Naive B cell (primary cell): ENCODE results near the gene ANKRD34C. TPM values are rescaled to one million over a fixed set of nuclear protein-coding genes. Genes with fewer than 3 reads are reported as not detected.
A peak's percentile ranks its signal among the peaks of the same experiment; 100 is the strongest.
"Not testable (repeated sequence)": the region's sequence is repeated elsewhere in the genome, so short reads cannot be mapped to it uniquely, and the experiment has no call there.

Source experiments
- ATAC-seq, 2 donors: fragments of 150-1000 bp; cut with Tn5 transposase; 2 replicates each; pipeline ENCODE4 v1.10.0; 2021; ENCODE audit warnings: low read depth in 2 of 2, mild to moderate bottlenecking in 2 of 2, moderate library complexity in 2 of 2
- DNase-seq: peaks from one replicate; pipeline ENCODE4 v3.0.0; 2022
- H3K27ac Mint-ChIP-seq, 6 donors: one replicate each; pipeline ENCODE4 v1.8.0; 2020 to 2022; ENCODE audit warnings: mild to moderate bottlenecking in 6 of 6, mixed read lengths in 6 of 6, moderate library complexity in 5 of 6, inconsistent platforms in 2 of 6
- H3K27me3 Mint-ChIP-seq, 3 donors: one replicate each; pipeline ENCODE4 v1.8.0; 2021 to 2022; ENCODE audit warnings: mixed read lengths in 3 of 3, mild to moderate bottlenecking in 1 of 3
- H3K36me3 Mint-ChIP-seq, 2 donors: one replicate each; pipeline ENCODE4 v1.8.0; 2020 to 2022; ENCODE audit warnings: mixed read lengths in 2 of 2, inconsistent platforms in 1 of 2, mild to moderate bottlenecking in 1 of 2
- H3K4me1 Mint-ChIP-seq, 3 donors: one replicate each; pipeline ENCODE4 v1.8.0; 2020 to 2022; ENCODE audit warnings: mixed read lengths in 3 of 3, inconsistent platforms in 1 of 3, mild to moderate bottlenecking in 1 of 3, moderate library complexity in 1 of 3
- H3K4me3 Mint-ChIP-seq, 8 donors: one replicate each; pipeline ENCODE4 v1.8.0; 2020 to 2022; ENCODE audit warnings: mild to moderate bottlenecking in 8 of 8, mixed read lengths in 8 of 8, moderate library complexity in 8 of 8, inconsistent platforms in 2 of 8
- H3K9me3 Mint-ChIP-seq, 7 donors: one replicate each; pipeline ENCODE4 v1.8.0; 2020 to 2022; ENCODE audit warnings: mixed read lengths in 7 of 7, mild to moderate bottlenecking in 5 of 7, inconsistent platforms in 2 of 7, moderate library complexity in 1 of 7
- polyA plus RNA-seq, 6 donors: library from polyadenylated mRNA; unstranded; fragments of 300-500 nt; fragmentation: Illumina TruSeq; gene quantifications; one replicate each; pipeline ENCODE4 v1.2.3, GENCODE V29; 2021; ENCODE audit warnings: low read depth in 6 of 6

ANKRD34C gene
- polyA plus RNA-seq, 6 donors from 2014 or later = not detected

DNA sequence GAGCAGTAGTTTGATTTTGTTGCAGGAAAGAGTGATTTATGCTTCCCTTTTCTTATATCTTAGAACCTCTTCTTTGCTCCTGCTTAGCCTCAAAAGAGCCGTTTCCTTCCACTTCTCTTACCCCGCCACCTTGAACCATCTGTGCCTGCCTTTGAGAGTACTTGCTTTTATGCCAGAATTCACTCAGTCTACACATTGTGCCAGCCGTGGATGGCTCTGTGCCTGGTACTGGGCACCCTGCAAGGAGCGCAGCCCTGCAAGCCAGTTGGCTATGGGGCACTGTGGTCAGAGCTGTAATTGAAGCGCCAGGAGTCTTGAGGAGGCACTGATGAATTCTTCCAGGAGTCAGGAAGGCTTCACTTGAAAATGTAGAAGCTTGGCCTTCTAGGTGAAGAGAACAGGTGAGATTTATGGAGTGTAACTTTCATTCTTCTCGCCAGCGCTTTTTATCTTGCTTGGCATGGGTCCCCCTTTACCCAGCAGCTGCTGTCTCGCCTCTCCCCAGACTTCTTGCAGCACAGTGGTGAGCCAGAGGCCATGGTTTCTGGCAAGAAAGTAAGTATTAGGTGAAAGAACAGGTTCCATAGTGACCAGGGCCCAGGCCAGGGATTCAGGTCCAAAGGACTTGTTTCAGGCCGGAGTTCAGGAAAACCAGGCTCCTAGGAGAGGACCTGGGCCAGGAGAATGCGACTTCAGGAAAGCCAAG is 33.3 kb downstream of the ANKRD34C start:
- H3K36me3 Mint-ChIP-seq = peaks cover 52 to 68% of the 10 kb centered on the region in 2 donors

DNA sequence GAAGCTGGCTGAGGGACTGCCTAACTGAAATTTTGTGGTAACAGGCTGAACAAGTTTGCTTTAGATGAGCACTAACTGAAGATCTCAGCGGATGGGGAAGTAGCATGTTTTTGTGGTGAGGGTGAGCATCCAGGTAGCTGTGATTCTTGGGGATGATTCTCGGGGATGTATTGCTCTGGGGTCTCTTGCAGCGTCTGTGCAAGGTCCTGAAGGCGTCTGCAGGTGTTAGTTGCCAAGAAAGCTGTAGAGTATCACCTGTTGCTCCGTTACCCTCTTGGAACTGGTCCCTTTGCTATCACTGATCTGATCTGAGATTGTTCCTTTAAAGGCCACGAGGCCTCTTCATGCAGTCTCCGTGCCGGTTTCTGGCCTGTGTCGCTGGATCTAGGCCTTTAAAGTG is 34.3 kb downstream of the ANKRD34C start:
- H3K9me3 Mint-ChIP-seq = peaks cover 0 to 6% (median 2%) of the 10 kb centered on the region in 7 donors
- ATAC-seq = no peak
- H3K36me3 Mint-ChIP-seq = peaks cover 63 to 74% of the 10 kb centered on the region in 2 donors
- peaks cover 28 to 61% (median 37%) of the 10 kb centered on the region in 3 donors for H3K4me1 Mint-ChIP-seq
- H3K27ac Mint-ChIP-seq = no peak overlapping the region
- DNase-seq = no peak
- no peaks in the 10 kb centered on the region for H3K27me3 Mint-ChIP-seq
- peak overlapping the region in 1 of 8 donors; percentile 61 for H3K4me3 Mint-ChIP-seq

More for the DNA sequence above, 33.3 kb downstream of the ANKRD34C start:
- no peak overlapping the region for H3K27ac Mint-ChIP-seq
- H3K9me3 Mint-ChIP-seq = peaks cover 0 to 6% (median 2%) of the 10 kb centered on the region in 7 donors
- DNase-seq (no peak), ATAC-seq (no peak)
- H3K4me3 Mint-ChIP-seq = peak overlapping the region in 1 of 8 donors; percentile 18
- peaks cover 32 to 66% (median 40%) of the 10 kb centered on the region in 3 donors for H3K4me1 Mint-ChIP-seq
- H3K27me3 Mint-ChIP-seq = no peaks in the 10 kb centered on the region

DNA sequence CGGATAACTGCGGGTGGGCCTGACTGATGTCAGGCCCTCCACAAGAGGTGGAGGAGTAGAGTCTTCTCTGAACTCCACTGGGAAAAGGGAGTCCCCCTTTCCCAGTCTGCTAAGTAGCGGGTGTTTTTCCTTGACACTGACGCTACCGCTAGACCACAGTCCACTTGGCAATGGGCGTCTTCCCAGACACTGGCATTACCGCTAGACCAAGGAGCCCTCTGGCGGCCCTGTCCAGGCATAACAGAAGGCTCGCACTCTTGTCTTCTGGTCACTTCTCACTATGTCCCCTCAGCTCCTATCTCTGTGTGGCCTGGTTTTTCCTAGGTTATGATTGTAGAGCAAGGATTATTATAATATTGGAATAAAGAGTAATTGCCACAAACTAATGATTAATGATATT is 37.5 kb downstream of the ANKRD34C start:
- H3K4me1 Mint-ChIP-seq = peaks cover 15 to 37% (median 20%) of the 10 kb centered on the region in 3 donors
- not testable (repeated sequence) for H3K9me3 Mint-ChIP-seq

DNA sequence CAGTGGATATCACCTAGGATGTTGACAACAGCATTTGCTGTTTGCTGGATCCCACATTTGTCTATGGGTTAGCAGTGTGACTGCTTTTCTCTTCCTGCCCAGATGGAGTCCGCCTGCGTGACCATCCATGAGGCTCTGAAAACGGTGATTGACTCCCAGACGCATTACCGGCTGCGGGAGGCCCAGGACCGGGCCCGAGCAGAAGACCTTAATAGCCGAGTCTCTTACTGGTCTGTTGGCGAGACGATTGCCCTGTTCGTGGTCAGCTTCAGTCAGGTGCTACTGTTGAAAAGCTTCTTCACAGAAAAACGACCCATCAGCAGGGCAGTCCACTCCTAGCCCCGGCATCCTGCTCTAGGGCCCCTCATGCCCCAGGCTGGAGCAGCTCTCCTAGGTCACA is 39.4 kb downstream of the ANKRD34C start:
- H3K27me3 Mint-ChIP-seq = no peaks in the 10 kb centered on the region
- DNase-seq (no peak), ATAC-seq (no peak)
- peak overlapping the region in 1 of 6 donors; percentile 44 for H3K27ac Mint-ChIP-seq
- peaks cover 53 to 54% of the 10 kb centered on the region in 2 donors for H3K36me3 Mint-ChIP-seq
- no peak overlapping the region for H3K4me3 Mint-ChIP-seq
- H3K9me3 Mint-ChIP-seq = peaks cover 0 to 5% (median 2%) of the 10 kb centered on the region in 7 donors
- peaks cover 11 to 30% (median 14%) of the 10 kb centered on the region in 3 donors for H3K4me1 Mint-ChIP-seq

More for the DNA sequence above, 37.5 kb downstream of the ANKRD34C start:
- DNase-seq, H3K27me3 Mint-ChIP-seq, H3K4me3 Mint-ChIP-seq, ATAC-seq: not testable (repeated sequence)
- Mint-ChIP-seq H3K36me3 (peaks cover 61 to 71% of the 10 kb centered on the region in 2 donors), H3K27ac (peak overlapping the region in 1 of 6 donors; percentile 91)

DNA sequence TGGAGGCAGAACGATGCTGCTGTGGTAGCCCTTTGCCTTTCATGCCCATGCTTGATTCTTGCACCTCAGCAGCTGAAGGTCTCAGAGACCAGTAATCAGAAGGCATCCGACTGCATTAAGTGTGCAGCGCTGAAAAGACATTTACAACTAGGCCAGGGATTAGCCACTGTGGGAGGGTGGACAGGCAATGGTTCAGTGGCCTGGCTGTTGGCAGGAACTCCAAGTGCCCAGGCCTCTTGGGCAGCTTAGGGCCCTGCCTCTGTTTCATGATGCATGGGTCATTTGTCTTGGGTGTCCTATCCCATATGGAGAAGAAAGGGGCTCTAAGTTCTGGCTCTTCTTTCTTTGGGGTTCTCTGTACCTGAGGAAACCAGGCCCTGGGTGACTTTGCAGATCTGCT is 39.8 kb downstream of the ANKRD34C start:
- Mint-ChIP-seq H3K4me1 (peaks cover 8 to 26% (median 10%) of the 10 kb centered on the region in 3 donors), H3K36me3 (peaks cover 50 to 52% of the 10 kb centered on the region in 2 donors), H3K27ac (peak overlapping the region in 2 of 6 donors; percentile 44 to 80), H3K9me3 (peaks cover 0 to 5% (median 2%) of the 10 kb centered on the region in 7 donors), H3K27me3 (no peaks in the 10 kb centered on the region), H3K4me3 (no peak overlapping the region)
- DNase-seq = no peak
- no peak for ATAC-seq

DNA sequence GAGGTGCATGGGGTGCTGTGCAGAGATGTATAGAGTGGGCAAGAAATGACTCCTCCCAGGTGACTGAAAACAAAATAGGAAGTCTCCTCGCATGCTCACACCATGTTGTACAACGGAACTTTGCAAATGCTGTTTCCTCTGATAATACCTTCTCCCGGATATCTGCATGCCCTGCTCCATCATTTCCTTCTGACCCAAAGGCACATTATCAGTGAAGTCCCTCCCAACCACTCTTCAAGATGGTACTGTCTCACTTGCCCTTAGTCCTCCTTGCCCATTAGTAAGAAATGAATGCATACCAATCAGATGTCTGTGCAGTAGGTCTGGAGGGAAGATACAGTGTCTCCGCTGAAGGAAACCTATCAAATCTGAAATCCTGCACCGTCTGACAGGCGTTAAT is 40.4 kb downstream of the ANKRD34C start:
- peaks cover 5 to 20% (median 8%) of the 10 kb centered on the region in 3 donors for H3K4me1 Mint-ChIP-seq
- DNase-seq = no peak
- no peaks in the 10 kb centered on the region for H3K27me3 Mint-ChIP-seq
- ATAC-seq = no peak
- peaks cover 0 to 5% (median 2%) of the 10 kb centered on the region in 7 donors for H3K9me3 Mint-ChIP-seq
- no peak overlapping the region for H3K4me3 Mint-ChIP-seq
- peaks cover 43 to 52% of the 10 kb centered on the region in 2 donors for H3K36me3 Mint-ChIP-seq
- H3K27ac Mint-ChIP-seq = no peak overlapping the region

DNA sequence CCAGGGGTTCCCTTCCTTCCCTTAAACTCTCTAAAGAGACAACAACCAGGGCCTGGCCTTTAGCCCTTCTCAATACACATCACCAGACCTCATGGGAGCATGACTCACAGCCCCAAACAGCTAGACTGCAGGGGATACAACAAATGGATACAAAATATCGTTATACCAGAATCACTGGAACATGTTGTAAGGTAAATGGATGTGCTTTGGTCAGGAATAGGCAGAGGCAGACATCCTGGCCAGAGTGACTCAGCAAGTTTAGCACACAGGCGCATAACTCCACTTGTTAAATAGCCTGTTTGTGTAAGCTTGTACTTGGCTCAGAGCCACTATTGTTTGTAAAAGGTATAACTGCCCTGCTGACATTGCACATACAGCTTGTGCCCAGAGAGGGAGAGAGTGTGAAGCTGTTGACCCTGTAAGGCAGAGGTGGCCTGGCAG is 46.7 kb downstream of the ANKRD34C start:
- DNase-seq = no peak
- no peak for ATAC-seq
- Mint-ChIP-seq H3K9me3 (peaks cover 0 to 1% (median 0%) of the 10 kb centered on the region in 7 donors), H3K27me3 (no peaks in the 10 kb centered on the region), H3K4me3 (no peak overlapping the region), H3K36me3 (peaks cover 0 to 23% of the 10 kb centered on the region in 2 donors), H3K27ac (no peak overlapping the region), H3K4me1 (peaks cover 0 to 11% (median 0%) of the 10 kb centered on the region in 3 donors)

Other genes starting within 250 kb of the ANKRD34C start
- gene RASGRF1, start 191.9 kb upstream of the ANKRD34C start, polyA plus RNA-seq = under 1 TPM in 2 of 6 donors, not detected in 4; 0.04 to 0.25 TPM
- gene TMED3, start 28.4 kb downstream of the ANKRD34C start, polyA plus RNA-seq = 10 to 100 TPM; 43.6 to 63.4 (median 55.1) TPM
- gene MINAR1, start 149.6 kb downstream of the ANKRD34C start, polyA plus RNA-seq = under 1 TPM in 1 of 6 donors, not detected in 5; 0.13 TPM